GM20431 (cell line): ENCODE results near the gene PPP1R36.
"Not testable (repeated sequence)": the region's sequence is repeated elsewhere in the genome, so short reads cannot be mapped to it uniquely, and the experiment has no call there.

Source experiments
- in situ Hi-C: fragments of 300-500 bp; cut with MseI, MboI; formaldehyde crosslinking; loops from one replicate; pipeline ENCODE4 v1.15.0; 2020; ENCODE audit warnings: low sequenced_read_pairs; ENCODE audit not compliant: unreplicated experiment

The PPP1R36 gene

DNA sequence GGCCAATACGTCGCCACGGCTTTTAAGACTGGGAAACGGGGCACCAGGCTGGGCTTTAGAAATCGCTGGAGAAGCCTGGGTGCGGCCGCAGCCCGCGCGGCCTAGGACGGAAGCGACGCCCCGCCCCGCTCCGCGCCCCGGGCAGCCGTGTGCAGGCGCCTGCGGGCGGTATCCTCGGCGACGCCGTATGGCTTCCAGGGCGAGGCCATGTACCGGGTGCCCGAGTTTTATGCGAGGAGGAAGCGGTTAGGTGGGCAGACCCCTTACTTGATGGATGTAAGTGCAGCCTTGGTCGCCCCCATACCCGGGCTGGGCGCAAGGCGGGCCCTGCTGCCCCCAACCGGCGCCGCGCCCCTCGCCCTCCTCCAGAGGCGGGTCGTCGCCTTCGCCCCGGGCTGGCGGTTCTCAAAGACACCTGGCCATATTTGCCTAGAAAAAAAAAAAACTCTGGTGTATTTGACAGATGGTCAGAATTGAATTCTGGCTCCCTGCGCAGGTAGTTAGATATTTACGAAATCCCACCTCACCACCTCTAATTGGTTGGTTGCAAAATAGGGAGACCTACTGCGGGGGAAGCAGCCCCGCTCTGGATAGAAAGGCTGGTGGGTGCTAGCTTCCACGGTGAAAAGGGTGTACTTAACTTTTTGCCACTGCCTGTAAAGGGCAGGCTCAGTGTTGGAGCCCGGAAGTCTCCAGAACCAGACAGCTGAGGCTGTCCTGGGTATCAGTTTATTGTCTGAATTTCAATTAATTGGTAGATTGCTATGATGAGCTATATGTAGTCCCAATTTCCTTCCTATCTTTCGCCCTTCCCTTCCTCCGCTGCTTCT is at the start of gene PPP1R36:
Gene PPP1R36, plus strand, starts transcription at position 171 of the 830 bp plus-strand sequence. Its CDS starts 37 bp downstream, at position 208.
- in situ Hi-C loops, result no loop called here

DNA sequence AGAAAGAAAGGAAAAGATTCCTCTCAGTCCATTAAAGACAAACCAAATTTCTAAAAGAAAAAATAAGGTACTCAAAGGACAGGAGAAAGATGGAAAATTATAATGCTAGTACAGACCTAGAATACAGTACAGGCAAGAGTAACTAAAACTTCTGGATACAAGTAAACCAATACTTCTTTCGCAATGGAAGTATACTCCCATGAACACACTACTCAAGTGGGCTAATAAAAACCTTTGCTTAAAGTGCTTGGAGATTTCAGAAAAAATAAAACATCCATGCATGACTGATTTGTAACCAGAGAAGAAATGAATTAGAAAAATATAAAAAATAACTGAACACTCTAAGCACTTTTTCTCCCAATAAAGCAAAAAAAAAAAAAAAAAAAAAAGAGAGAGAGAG is 49.7 kb upstream of the PPP1R36 start:
- in situ Hi-C loops, result no loop called here

GRCh38 chr14:64501411-64502171 is 48.2 kb upstream of the PPP1R36 start:
- in situ Hi-C loops, result no loop called here

GRCh38 chr14:64502456-64502855 is 47.3 kb upstream of the PPP1R36 start:
- in situ Hi-C loops, result no loop called here

GRCh38 chr14:64502887-64503433 is 46.8 kb upstream of the PPP1R36 start:
- in situ Hi-C loops, result no loop called here

GRCh38 chr14:64503434-64504309 is 46.1 kb upstream of the PPP1R36 start, which contains the start of gene ZBTB25:
TSS of gene ZBTB25 (minus strand) at chr14:64503838. CDS start at chr14:64490533, 13,305 bp downstream.
- in situ Hi-C loops, result no loop called here

DNA sequence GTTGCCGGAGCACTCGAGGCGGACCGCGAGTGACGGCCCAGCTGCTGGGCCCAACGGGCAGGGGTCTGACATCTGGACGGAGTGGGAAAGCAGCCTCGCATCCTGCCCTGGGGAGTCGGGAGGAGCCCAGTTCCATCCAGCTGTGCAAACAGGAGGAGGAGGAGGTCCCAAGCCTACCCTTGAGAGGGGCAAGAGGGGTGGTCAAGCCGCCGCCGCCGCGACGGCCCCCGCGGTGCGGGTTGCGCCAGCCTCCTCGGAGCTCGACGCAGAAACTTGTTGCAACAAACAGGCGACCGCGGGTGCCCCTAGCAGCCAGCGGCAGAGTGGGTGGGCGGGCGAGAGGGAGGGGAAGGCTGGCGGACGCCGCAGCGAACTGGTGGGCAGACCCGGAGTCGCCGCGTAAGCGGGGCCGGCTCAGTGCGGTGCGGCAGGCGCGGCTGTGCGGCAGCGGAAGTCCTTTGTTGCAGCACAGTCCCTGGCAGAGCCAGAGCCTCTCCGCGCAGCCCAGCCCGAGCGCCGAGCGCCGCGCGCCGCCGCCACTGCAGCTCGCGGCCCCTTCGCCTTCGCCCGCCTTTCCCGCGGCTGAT is 45.4 kb upstream of the PPP1R36 start, which contains the start of gene ZBTB1:
Gene ZBTB1, plus strand, starts transcription at position 461 of the 587 bp plus-strand sequence. CDS start 16,735 bp downstream, outside the sequence.
- in situ Hi-C loops, result no loop called here

GRCh38 chr14:64504897-64505794 is 44.6 kb upstream of the PPP1R36 start:
- in situ Hi-C loops, result no loop called here

DNA sequence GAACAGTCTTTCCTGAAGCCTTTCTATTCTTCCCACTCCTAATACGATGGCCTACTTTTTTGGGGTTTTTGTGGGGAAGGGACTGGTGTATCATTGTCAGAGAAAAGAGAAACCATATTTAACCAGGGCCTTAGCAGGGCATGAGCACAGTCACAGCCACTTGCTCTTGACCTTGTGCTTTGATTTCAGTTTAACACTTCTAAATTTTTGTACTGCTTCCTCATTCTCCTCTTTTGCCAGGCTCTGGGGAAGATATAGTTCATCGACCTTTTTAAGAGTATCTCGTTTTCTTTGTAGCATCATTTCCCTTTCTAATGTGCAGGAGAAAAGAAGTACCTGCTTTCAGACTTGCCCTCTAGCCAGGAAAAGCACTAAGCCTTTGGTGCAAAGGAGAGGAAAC is 43.0 kb upstream of the PPP1R36 start:
- in situ Hi-C loops, result no loop called here

- in situ Hi-C loops, result no loop called here
Measured at GRCh38 chr14:64507376-64508156, 42.2 kb upstream of the PPP1R36 start.

DNA sequence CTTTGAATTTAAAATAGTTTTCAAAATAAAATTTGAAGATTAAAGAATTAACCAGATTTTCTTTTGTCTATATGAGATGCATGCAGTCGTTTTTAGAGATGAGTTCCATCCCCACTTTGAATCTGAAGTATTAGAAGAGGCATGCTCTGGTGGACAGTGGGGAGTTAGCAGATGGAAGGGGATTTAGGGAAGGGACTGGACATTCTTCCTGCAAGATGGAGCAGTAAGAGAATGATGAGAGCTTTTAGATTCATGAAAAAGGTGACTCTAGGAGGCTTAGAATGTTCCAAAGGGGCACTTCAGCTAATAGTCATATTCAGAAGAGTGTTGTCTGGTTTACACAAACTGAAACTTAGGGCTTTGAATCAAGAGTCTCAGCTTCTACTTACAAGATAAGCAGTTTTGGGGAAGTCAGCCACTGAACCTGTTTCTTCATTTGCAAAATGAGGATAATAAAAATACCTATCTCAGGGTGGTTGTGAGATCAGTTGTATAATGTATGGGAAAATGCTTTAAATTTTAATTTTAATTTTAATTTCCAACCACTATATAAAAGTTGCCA is 41.5 kb upstream of the PPP1R36 start:
- in situ Hi-C loops, result no loop called here

GRCh38 chr14:64509036-64509435 is 40.7 kb upstream of the PPP1R36 start:
- in situ Hi-C loops, result no loop called here

DNA sequence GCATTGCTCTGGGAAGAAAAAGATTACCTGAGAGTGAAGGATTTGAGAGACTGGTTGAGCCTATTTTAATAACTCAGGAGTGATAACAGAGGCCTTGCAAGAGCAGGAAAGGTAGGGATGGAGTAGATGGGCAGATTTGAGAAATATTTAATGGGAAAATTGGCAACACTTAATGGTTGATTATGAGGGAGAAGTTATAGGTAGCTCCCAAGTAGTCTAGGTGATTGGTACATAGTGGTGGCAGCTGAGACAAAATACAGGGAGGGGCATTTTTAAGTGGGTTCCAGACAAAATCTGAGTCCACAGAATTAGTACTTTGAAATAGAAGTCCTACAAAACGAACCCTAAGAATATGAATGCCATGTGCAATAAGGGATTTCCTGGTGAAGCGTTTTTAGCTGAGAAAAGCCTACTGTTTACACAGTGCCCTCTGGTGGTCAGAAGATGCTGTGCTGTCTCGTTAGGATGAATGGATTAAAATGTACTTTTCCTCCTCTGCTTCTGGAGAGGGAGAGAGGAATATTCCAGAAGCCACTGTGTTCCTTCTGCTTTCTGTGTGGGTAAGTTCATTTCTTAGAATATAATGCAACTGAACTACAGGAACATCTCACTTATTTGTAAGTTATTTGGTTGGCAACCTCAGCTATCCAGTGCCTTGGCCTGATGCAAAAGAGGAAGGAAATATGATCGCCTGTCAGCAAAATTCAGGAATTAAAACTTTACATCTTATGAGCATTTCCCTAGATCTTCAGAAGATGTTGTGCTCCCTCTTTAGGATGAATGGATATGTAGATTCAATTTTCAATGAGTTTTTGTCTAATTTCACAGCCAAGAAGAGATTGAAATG is 38.7 kb upstream of the PPP1R36 start:
- in situ Hi-C loops, result no loop called here

DNA sequence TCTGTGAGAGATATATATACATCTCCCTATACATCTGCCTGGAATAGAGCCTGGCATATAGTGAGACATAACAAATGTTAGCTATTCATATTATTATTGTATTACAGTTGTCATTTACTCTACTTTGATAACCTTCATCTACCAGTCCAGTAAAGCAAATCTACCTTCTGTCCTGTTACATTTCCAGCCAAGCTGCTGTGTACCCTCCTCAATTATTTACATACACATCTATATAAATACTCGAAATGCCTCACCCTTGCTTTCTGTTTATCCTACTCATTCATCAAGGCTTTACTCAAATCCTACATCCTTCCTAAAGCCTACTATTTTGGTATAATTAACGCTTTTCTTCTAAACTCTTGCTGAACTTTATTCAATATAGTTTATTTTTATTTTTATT is 36.5 kb upstream of the PPP1R36 start:
- in situ Hi-C loops, result no loop called here

DNA sequence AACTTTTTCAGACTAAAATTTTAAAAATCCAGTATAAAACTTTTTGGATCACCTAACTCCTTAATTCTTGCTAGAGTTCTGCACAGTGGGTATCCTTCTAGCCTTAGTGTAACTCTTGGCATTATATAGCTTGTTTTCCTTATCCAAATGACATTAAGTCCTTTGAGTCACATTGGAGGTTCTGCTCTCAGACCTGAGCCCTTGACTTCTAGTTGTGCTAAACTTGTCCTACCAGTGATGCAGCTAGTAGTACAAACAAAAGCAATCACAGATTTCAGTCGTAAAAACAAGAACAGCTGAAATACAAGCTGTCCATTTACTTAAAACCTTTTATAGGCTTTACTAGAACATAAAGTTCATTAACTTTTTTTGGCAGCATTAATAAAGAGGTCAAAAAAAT is 34.7 kb upstream of the PPP1R36 start:
- in situ Hi-C loops, result no loop called here

DNA sequence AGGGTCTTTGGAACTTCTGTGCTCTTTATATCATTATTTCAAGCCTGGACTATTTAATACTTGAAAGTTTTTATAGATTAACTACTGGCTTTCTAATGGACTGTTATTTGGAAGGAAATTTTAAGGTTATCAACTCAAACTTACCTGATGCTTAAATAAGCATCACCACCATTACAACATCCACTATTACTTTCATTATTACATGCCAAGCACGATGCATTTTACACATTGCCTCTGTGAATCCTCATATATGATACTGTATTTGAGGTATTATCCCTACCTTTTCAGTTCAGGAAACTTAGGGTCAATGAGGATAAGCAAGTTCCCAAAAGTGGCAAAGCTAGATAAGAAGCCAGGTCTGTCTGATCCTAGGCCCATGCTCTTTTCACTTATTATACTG is 32.8 kb upstream of the PPP1R36 start:
- in situ Hi-C loops, result no loop called here

DNA sequence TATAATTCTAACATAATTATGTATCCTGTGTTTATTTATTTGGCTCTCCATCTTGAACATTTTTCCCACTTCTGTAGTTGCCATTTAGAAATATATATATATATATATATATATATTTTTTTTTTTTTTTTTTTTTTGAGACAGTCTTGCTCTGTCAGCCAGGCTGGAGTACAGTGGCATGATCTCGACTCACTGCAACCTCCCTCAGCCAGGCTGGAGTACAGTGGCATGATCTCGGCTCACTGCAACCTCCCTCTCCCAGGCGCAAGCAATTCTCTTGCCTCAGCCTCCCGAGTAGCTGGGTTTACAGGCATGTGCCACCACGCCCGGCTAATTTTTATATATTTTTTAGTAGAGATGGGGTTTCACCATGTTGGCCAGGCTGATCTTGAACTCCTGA is 32.1 kb upstream of the PPP1R36 start:
- in situ Hi-C loops, result not testable (repeated sequence)
